Activated CD4-positive, alpha-beta T cell treated with anti-CD3 and anti-CD28 coated beads, Interleukin-2, Interleukin-4, amounts not matched to agents 100 ng/mL and 50 ng/mL, durations not matched to agents 16 hours and 8 hours (primary cell): ENCODE results near the gene HOXB3.

Source experiments
- DNase-seq: peaks from one replicate; pipeline ENCODE4 v3.0.0-alpha.2; 2020; ENCODE audit warnings: low spot score

HOXB3 gene

DNA sequence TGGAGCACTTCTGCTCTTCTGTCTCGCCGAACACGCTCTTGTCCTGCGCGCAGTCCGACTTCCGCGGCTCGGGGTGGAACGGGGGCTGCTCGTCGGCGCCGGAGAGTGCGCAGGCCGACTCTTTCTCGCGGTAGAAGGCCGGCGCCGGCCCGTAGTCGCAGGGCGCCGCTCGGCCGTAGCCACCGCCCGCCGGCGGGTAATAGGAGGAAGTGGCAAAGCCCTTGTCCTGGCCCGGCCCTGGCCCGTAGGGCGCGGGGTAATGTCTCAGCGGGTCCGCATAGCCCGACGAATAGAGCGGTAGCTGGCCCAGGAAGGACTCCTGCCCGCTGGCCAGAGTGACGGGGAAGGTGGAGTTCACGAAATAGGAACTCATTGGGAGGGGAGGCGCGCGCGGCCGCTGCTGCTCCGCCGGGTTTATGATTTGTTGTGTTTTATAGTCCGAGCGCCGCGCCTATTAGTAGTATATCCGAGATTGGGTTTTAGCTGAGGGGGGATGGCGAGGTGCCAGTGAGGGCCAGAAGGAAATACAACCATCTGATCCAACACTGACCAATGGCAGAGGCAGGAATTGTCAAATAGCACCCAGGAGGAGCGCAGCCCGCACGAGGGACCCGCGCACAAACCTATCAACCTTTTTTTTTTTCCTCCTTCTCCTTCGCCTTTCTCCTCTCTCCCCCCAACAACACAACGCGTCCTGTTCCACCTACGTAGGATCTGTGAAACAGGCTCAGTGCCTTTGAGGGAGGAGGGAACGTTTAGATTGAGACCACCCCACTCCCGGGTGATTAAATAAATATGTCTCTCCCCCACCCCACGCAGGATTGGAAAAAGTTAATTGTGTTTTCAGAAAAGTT lies 8.0 kb upstream of the HOXB3 start:
- no peak for DNase-seq

GRCh38 chr17:48597528-48597777 lies 7.4 kb upstream of the HOXB3 start:
- no peak for DNase-seq

DNA sequence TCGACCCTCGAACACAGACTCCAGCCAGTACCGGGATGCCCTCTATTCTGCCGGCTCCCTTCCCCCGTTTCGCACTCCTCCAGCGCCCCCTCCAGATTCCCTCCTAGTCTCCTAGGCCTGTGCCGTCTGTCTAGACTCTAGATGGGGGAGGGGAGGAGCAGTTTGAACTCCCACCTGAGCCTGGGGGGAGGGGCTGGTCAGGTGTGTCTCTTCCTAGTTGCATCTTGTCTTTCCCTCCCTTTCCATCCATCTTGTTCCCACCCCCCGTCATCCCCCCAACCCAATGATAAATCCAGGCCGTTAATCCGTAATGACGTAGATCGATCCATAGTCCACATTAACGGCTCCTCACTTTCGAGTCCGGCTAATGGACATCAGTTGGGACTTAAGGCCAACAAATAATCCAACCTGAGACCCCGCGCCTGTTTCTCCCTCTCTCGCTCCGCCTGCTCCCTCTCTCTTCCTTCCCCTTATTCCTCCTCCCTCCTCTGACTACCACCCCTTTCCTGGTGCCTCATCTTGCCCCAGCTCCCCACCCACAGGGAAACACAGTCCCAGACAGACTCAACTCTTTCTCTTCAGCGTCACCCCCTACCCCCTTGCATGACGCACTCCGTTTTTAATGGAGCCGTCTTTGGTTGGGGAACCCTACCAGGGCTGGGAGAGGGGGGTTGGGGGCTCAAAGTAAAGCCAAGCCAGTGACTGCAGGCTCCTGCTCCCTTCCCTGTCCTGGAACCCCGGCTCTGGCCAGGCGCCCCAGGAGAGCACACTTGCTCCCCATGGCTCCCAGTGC lies 6.9 kb upstream of the HOXB3 start:
- no peak for DNase-seq

DNA sequence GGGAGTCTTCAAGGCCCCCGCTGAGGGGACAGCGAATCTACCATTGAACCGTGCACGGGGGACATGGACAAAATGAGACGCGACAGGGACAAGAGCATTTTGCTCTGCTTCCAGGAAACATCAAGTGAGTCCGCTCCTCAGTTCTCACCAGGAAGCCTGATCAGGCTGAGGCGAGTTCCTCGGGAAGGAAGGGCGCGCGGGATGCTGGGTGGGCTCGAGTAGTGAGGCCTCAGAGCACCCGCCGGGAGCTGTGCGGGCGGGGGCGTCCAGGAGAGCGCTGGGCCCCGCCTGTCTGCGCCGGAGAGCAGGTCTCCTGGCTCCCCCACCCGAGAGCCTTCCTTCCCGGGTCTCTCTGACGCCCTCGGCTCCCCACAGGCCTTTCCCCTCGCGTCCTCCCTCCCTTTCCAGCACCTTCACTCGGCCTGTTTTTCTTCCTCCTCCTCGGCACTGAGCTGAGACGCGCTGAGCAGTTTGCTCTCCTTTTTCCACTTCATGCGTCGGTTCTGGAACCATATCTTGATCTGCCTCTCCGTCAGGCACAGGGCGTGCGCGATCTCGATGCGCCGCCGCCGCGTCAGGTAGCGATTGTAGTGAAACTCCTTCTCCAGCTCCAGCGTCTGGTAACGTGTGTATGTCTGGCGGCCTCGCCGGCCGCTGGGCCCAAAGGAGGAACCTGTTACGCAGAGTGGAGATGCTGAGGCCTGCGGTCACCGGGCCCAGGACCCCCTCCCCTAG lies 6.1 kb upstream of the HOXB3 start:
- DNase-seq = no peak

DNA sequence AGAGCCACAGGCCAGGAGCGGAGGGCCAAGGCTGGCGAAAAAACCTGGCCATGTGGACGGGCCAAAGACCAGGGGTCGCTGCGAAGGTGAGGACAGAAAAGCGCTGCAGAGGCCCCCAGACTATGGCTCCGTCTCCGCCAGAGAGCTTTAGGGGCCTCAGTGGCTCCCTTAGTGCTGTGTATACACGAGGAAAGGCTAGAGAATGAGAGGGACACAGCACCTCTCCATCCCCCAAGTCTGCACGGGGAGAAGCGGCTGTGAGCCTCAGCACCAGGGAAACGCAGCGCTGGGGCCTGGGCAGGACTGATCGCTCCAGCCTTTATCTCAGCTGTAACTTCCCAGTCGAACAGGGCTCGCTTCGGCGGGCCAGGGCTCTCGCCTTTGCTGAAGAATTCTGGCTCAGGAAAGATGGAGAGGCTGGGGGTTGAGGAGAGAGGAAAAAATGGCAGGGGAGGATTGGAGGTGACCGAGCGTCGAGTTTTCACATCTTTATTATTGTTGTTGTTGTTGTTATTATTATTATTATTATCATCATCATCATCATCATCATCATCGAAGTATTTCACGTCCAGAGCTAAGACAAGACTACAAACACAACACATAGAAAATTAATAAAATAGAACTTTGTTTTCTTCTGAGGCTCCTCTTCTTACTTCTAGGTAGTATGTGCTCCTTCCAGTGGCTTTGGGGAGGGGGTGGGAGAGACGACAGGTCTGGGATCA lies 5.4 kb upstream of the HOXB3 start:
- DNase-seq = no peak

GRCh38 chr17:48594538-48595277 lies 4.7 kb upstream of the HOXB3 start:
- DNase-seq = no peak

- DNase-seq = peak; percentile 83
These were observed 3.9 kb upstream of the HOXB3 start for GRCh38 chr17:48593840-48594537.

DNA sequence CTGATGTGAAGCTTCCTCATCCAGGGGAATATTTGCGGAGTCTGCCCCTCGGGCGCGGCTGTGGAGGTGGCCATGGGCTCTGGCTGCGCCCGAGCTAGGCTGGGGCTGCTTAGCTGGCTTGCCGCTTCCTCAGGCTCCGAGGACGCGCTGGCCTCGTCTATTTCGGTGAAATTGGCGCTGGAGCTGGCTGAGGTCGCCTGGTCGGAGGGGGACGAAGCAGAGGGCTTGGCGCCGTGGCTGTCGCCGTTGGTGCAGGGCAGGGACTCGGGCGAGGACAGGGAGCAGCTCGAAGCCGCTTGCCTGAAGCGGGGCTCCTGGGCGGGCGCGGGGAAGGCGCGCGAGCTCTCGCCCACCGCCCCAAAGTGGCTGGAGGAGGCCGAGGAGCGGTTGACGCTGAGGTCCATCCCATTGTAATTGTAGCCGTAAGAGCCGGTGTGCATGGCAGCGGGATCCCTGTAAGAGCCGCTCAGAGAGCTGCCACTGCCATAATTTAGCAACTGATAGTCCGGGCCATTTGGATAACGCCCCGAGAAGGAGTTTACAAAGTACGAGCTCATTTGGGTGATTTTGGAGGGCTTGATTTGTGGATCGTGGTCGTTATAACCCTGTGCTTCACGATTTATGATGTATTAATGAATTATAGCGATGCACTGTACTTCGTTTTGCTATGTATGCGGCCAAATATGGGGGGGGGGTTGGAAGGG lies 3.2 kb upstream of the HOXB3 start, which contains the start of gene HOXB5:
Gene HOXB5 (minus strand): TSS at position 654 of the 704 bp plus-strand sequence. CDS start 97 bp downstream, at position 557.
- DNase-seq = no peak

DNA sequence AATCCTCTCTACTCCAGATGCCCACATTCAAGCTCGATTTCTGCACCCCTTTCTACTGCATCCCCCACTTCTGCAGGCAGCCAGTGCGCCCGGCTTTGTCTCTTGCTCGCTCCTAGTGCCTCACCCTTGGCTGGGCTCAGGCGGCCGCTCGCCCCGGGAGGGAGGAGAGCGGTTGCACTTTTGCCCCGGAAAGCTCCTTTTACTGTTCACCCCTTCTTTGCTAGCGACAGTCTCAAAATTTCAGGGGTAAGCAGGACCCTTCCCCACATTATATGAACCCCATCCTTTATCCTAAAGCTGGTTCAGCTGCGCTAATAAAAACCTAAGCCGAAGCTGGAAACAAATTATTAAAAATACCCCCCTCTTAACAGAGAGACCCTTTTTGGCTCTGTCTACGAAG lies 2.5 kb upstream of the HOXB3 start:
- DNase-seq = no peak

DNA sequence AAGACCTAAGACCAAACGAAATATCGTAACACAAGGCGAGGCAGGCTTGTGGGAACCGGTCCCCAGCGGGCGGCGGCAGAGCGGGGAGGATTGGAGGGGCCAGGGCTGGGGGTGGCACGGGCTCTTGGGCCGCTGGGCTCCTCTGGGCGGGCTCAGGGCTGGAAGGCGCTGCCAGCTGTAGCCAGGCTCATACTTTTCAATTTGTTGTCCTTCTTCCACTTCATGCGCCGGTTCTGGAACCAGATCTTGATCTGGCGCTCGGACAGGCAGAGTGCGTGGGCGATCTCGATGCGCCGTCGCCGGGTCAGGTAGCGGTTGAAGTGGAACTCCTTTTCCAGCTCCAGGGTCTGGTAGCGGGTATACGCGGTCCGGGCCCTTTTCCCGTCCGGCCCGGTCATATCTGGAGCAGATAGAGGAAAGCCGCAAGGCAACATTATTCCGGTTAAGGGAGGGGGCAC lies 2.0 kb upstream of the HOXB3 start:
- DNase-seq = no peak

- DNase-seq = no peak
These were observed 1.4 kb upstream of the HOXB3 start for GRCh38 chr17:48591255-48592056.

DNA sequence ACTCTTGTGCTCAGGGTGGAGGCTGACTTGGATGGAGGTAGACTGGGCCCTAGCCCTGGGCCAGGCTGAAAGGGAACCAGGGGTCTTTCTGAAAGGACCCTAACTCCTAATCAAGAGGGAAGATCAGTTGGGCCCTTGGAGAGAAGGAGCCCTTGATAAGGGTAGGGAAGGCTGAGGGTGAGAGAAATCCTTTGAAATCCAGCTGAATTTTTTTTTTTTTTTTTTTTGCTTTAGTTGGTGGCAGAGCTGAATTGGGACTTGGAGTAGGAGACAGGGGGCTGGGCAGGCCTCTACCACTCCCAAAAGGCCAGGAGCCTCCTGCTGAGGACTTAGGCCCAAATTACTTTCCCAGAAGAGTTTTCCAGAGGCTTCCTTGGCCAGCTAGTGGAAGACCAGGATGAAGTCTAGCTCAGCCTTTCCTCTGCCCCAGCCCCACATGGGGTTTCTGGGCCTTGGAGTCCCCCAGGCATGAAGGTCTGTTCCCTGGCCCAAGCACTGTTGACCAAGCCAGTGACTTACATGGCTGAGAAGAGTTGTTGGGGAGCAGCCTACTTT lies 643 bp upstream of the HOXB3 start:
- no peak for DNase-seq

- DNase-seq = no peak
These were observed 796 bp downstream of the HOXB3 start for GRCh38 chr17:48589060-48589830.

DNA sequence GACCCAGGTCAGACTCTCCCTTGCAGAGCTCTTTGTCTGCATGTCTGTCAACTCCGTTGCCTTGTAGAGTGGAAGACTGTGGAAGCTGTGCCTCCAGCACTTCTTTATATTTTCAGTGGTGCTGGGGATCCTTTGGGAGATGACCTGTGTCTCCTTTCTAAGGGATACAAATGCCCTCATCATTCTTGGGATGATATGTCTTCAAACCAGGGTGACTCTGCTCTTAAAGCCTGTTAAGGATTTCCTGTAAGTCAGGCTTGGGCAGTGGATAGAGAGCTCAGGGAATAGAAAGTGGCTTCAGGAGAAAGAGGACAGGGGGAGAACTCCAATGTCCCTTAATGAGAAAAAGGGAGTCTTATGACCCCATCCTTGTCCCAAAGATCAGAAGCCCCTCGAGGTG lies 1.5 kb downstream of the HOXB3 start:
- DNase-seq = no peak

GRCh38 chr17:48588074-48588415 lies 2.0 kb downstream of the HOXB3 start:
- DNase-seq = no peak

DNA sequence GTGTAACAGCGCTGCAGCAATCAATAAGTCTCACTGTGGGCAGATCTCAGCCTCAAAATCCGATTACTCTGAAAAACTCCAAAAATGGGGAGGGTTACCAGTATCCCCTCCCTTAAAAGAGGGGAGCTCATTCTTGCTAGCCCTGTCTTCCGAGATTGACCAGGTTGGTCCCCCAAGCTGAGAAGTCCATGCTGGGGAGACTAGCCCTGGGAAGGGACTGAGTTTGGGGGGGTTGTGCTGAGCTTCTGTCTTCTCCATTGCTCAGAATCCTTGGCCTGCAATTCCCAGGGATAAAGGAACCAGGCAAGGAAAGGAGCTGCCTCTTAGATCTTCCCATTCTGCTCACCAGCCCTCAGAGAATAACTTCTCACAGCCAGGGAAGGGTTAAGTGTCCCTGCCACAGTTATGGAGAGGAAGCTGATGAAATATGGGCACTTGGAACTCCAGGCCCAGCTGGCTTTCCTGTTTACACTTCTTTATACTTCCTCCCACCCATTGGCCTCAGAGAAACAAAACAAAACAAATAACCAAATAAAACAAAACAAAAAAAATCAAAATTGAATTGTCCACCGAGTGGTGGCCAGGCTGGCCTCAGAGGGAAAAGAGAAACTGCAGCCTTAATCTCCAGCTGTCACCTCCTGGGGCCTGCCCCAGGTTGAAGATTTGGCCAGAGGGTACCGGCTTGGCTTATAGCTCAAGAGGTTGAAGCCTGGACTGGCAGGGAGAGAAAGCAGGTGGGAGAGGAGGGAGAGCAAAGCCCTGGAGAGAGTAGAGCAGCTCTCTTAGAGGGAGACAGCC lies 2.6 kb downstream of the HOXB3 start:
- DNase-seq = no peak
